ENCODE measurements around the gene PKD1L1. TPM values are rescaled to one million over a fixed set of nuclear protein-coding genes. Genes with fewer than 3 reads are reported as not detected.

PKD1L1 gene
- total RNA-seq, 2 donors from 2014 or later, result 0.59 to 40.9 TPM

DNA sequence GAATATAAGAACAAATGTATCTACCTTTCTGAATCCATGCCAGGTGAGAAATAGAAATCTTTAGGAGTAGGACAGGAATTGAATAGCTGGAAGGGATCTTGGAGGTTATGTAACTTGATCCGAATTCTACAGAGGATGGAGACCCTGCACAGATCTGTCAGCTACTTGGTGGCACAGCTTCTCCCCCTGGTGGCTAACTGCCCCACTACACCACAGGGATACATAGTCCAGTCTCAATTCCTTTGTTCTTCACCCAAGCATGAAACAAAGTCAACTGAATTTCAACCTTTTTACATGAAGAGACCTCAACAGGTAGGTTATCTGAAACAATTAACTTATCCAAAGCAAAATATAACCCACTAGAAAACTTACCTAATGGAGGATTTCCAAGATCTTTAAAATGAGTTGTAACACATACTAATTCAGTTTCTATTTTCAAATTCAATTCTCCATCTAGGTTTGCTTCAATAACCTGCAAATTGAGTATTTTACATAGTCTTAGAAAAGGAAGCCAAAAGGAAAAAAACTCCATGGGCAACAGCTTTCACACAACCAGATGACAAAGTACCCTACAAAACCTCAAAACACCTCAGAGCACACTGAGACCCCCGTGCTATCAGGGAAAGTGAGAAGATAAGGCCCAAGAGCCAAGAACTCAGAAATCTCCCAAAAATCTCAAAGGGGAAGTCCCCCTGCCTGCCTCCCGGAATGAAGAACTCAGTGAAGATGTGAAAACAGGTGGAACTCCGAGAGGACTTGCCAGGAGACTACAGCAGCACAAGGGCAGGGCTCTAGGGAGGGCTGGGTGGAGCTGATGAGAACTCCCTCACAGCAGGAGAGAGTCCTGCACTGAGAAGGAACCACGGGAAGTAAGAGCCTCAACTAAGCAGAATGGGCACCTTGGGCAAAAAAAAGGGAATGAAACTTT lies 20.8 kb upstream of the PKD1L1 start:
- DNase-seq (ENCODE audit: low spot score), result peak; percentile 28
- Histone ChIP-seq H3K4me3 (no peak overlapping the region), H3K27ac (no peak overlapping the region), H3K9me3 (no peaks in the 10 kb centered on the region), H3K27me3 (replicated peaks; ENCODE audit: insufficient read depth) (no peaks in the 10 kb centered on the region), H3K4me1 (replicated peaks) (no peaks in the 10 kb centered on the region), H3K36me3 (peaks cover 0 to 21% of the 10 kb centered on the region in 2 donors)
- WGBS, result 55% methylated on average over 5 of the region's 5 CpGs
- TF ChIP-seq CTCF (IDR thresholded peaks at IDR 0.05) (peak; percentile 37 to 77 (median 68)), POLR2AphosphoS5 (IDR thresholded peaks at IDR 0.05) (no peak), POLR2A (IDR thresholded peaks at IDR 0.05) (no peak)
- intact Hi-C loops (cut with DNase I), result no loop called here

DNA sequence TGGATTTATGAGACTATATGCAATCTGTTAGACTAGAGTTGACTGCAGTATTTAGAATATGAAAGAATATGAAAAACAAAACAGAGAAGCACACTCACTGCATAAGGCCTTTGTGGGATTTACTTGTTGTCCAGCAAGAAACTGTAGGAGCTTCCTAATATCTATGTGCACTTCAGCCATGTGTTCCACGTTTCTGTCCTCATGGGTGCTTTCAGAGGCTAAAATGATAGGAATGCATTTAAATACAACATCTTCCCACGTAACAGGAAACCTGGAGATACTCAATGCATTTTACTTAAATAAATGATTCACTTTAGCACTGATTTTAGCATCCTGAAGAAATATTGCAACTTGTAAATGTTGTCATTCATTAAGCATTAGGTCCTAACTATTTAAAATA lies 19.4 kb upstream of the PKD1L1 start:
- Histone ChIP-seq H3K4me3 (no peak overlapping the region), H3K27ac (no peak overlapping the region), H3K36me3 (peaks cover 0 to 21% of the 10 kb centered on the region in 2 donors), H3K9me3 (no peaks in the 10 kb centered on the region), H3K27me3 (replicated peaks; ENCODE audit: insufficient read depth) (no peaks in the 10 kb centered on the region), H3K4me1 (replicated peaks) (no peaks in the 10 kb centered on the region)
- no peak for DNase-seq (ENCODE audit: low spot score)
- 85% methylated on average over 2 of the region's 2 CpGs for WGBS
- TF ChIP-seq POLR2A (IDR thresholded peaks at IDR 0.05), result no peak
- TF ChIP-seq POLR2AphosphoS5 (IDR thresholded peaks at IDR 0.05), result no peak
- no peak for TF ChIP-seq CTCF (IDR thresholded peaks at IDR 0.05)
- intact Hi-C loops (cut with DNase I), result no loop called here

DNA sequence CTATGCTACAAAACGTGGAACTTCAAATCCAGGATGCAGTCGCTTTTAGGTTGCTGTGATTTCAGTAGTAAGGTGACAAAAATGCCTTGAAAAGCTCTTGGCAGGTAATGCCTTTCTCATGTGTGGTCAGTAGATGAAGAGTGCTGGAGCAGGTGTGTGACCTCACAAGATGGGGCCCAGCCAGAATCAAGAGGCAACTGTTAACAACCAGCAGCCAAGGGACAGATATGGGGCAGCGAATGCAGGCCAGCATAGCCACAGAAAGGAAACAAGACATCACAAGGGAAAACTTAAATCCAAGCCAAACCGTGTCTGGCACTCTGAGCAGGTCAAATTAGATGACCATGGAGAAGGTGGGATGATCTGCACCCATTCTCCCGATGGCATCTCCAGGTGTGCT lies 18.9 kb upstream of the PKD1L1 start:
- intact Hi-C loops (cut with DNase I), result no loop called here

DNA sequence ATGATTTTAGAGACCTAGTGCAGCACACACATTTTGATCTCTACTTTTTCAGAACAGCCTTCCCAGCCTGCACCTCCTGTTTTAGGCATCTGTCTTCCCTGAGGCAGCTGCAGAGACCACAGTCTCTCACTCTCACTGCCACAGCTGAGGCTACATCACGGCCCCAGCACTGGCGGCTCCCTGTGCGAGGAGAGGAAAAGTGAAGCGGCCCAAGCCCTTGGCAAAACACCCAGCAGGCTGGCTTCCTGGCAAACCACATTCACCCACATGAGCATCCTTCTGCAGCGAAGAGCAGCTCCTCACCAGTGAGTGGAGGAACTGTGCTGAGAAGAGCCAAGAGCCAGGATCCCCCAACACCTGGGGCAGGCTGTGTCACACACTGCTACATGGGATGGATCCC lies 17.2 kb upstream of the PKD1L1 start:
- 77% methylated on average over 5 of the region's 5 CpGs for WGBS
- H3K36me3 ChIP-seq, result peaks cover 0 to 21% of the 10 kb centered on the region in 2 donors
- H3K27me3 ChIP-seq (replicated peaks; ENCODE audit: insufficient read depth), result no peaks in the 10 kb centered on the region
- no peak for DNase-seq (ENCODE audit: low spot score)
- H3K27ac ChIP-seq, result no peak overlapping the region
- intact Hi-C loops (cut with DNase I), result no loop called here
- no peaks in the 10 kb centered on the region for H3K4me1 ChIP-seq (replicated peaks)
- TF ChIP-seq CTCF (IDR thresholded peaks at IDR 0.05), result no peak
- no peak for TF ChIP-seq POLR2AphosphoS5 (IDR thresholded peaks at IDR 0.05)
- TF ChIP-seq POLR2A (IDR thresholded peaks at IDR 0.05), result no peak
- no peaks in the 10 kb centered on the region for H3K9me3 ChIP-seq
- H3K4me3 ChIP-seq, result no peak overlapping the region

More for the DNA sequence above, 18.9 kb upstream of the PKD1L1 start:
- H3K4me3 ChIP-seq, result no peak overlapping the region
- H3K27ac ChIP-seq, result no peak overlapping the region
- H3K36me3 ChIP-seq, result peaks cover 0 to 21% of the 10 kb centered on the region in 2 donors
- no peaks in the 10 kb centered on the region for H3K9me3 ChIP-seq
- 94% methylated on average over 5 of the region's 5 CpGs for WGBS
- no peaks in the 10 kb centered on the region for H3K4me1 ChIP-seq (replicated peaks)
- no peaks in the 10 kb centered on the region for H3K27me3 ChIP-seq (replicated peaks; ENCODE audit: insufficient read depth)
- no peak for TF ChIP-seq POLR2AphosphoS5 (IDR thresholded peaks at IDR 0.05)
- no peak for TF ChIP-seq CTCF (IDR thresholded peaks at IDR 0.05)
- no peak for TF ChIP-seq POLR2A (IDR thresholded peaks at IDR 0.05)
- DNase-seq (ENCODE audit: low spot score), result no peak

- intact Hi-C loops (cut with DNase I), result no loop called here
- peaks cover 0 to 21% of the 10 kb centered on the region in 2 donors for H3K36me3 ChIP-seq
- 97% methylated on average over 3 of the region's 3 CpGs for WGBS
Observed at GRCh38 chr7:47962262-47962661, 14.0 kb upstream of the PKD1L1 start.

More at GRCh38 chr7:47962262-47962661, 14.0 kb upstream of the PKD1L1 start:
- no peak overlapping the region for H3K27ac ChIP-seq
- H3K4me3 ChIP-seq, result no peak overlapping the region
- TF ChIP-seq CTCF (IDR thresholded peaks at IDR 0.05), result no peak
- TF ChIP-seq POLR2AphosphoS5 (IDR thresholded peaks at IDR 0.05), result no peak
- no peak for TF ChIP-seq POLR2A (IDR thresholded peaks at IDR 0.05)
- no peaks in the 10 kb centered on the region for H3K4me1 ChIP-seq (replicated peaks)
- no peaks in the 10 kb centered on the region for H3K9me3 ChIP-seq
- DNase-seq (ENCODE audit: low spot score), result no peak
- H3K27me3 ChIP-seq (replicated peaks; ENCODE audit: insufficient read depth), result no peaks in the 10 kb centered on the region

Measured in prostate gland (tissue), 2 donors.